Tibial artery (tissue), 4 donors: Measurements from ENCODE around the gene DNAJC13.
"Not testable (repeated sequence)": the region's sequence is repeated elsewhere in the genome, so short reads cannot be mapped to it uniquely, and the experiment has no call there.

Source experiments
- DNase-seq, 2 donors: peaks; one replicate each; pipeline ENCODE4 v3.0.0-alpha.2; 2019
- H3K27ac ChIP-seq, 2 donors: fragments of 200-600 bp; sonication (generic) in 1 of 2; 1 replicate in 1 of 2; 2 replicates in 1 of 2; pipeline ENCODE4 v1.5.1; 2018 to 2019; ENCODE audit warnings: mild to moderate bottlenecking in 1 of 2
- H3K27me3 ChIP-seq, 2 donors: fragments of 200-600 bp; sonication (generic) in 1 of 2; one replicate each; pipeline versions ENCODE4 v1.5.1 to v1.6.0; 2016 to 2019
- H3K36me3 ChIP-seq, 3 donors: fragments of 200-600 bp; sonication (generic) in 2 of 3; one replicate each; pipeline ENCODE4 v1.5.1; 2016 to 2019; ENCODE audit warnings: mild to moderate bottlenecking in 2 of 3
- H3K4me1 ChIP-seq, 4 donors: fragments of 200-600 bp; sonication (generic) in 2 of 4; 1 replicate in 3 of 4; 2 replicates in 1 of 4; pipeline ENCODE4 v1.5.1; 2016 to 2019
- H3K4me3 ChIP-seq, 2 donors: fragments of 200-600 bp; sonication (generic) in 1 of 2; 1 replicate in 1 of 2; 2 replicates in 1 of 2; pipeline ENCODE4 v1.5.1; 2018 to 2019; ENCODE audit warnings: mild to moderate bottlenecking in 2 of 2
- H3K9me3 ChIP-seq, 3 donors: fragments of 200-600 bp; sonication (generic) in 1 of 3; one replicate each; pipeline ENCODE4 v1.5.1; 2016 to 2019
- CTCF ChIP-seq, 2 experiments: fragments of 200-600 bp in 1 of 2; fragments of 450-650 bp in 1 of 2; IDR thresholded peaks; one replicate each; pipeline ENCODE4 v1.5.1; 2017 to 2019; ENCODE audit warnings: antibody characterized with exemption in 2 of 2, mild to moderate bottlenecking in 1 of 2, moderate library complexity in 1 of 2
- intact Hi-C: fragments of 100-400 bp; cut with DNase I; formaldehyde crosslinking; loops from one replicate; pipeline ENCODE4 v1.15.0; 2023; ENCODE audit warnings: low total_unique reads

The DNAJC13 gene

GRCh38 chr3:132386259-132386658 is 31.0 kb upstream of the DNAJC13 start:
- TF ChIP-seq CTCF (IDR thresholded peaks at IDR 0.05), result no peak
- H3K36me3 ChIP-seq, result no peaks in the 10 kb centered on the region
- no peak overlapping the region for H3K27ac ChIP-seq
- intact Hi-C loops, result no loop called here
- H3K4me3 ChIP-seq, result no peak overlapping the region
- H3K27me3 ChIP-seq, result peaks cover 0 to 8% of the 10 kb centered on the region in 2 donors
- H3K9me3 ChIP-seq, result no peaks in the 10 kb centered on the region
- no peaks in the 10 kb centered on the region for H3K4me1 ChIP-seq
- no peak for DNase-seq

- H3K27ac ChIP-seq, H3K27me3 ChIP-seq, DNase-seq, H3K36me3 ChIP-seq, H3K4me1 ChIP-seq, intact Hi-C loops, H3K9me3 ChIP-seq, H3K4me3 ChIP-seq: not testable (repeated sequence)
Observed at GRCh38 chr3:132392675-132393074, 24.6 kb upstream of the DNAJC13 start.

GRCh38 chr3:132394320-132394719 is 23.0 kb upstream of the DNAJC13 start:
- Histone ChIP-seq H3K4me3 (no peak overlapping the region), H3K36me3 (no peaks in the 10 kb centered on the region), H3K9me3 (no peaks in the 10 kb centered on the region), H3K27ac (no peak overlapping the region), H3K4me1 (no peaks in the 10 kb centered on the region), H3K27me3 (no peaks in the 10 kb centered on the region)
- no peak for TF ChIP-seq CTCF (IDR thresholded peaks at IDR 0.05)
- intact Hi-C loops, result no loop called here
- no peak for DNase-seq

GRCh38 chr3:132395126-132395525 is 22.2 kb upstream of the DNAJC13 start:
- Histone ChIP-seq H3K27me3 (no peaks in the 10 kb centered on the region), H3K9me3 (no peaks in the 10 kb centered on the region), H3K4me1 (no peaks in the 10 kb centered on the region), H3K4me3 (no peak overlapping the region), H3K36me3 (no peaks in the 10 kb centered on the region), H3K27ac (no peak overlapping the region)
- no peak for DNase-seq
- TF ChIP-seq CTCF (IDR thresholded peaks at IDR 0.05), result no peak
- intact Hi-C loops, result no loop called here

GRCh38 chr3:132396255-132396654 is 21.0 kb upstream of the DNAJC13 start:
- no peaks in the 10 kb centered on the region for H3K4me1 ChIP-seq
- H3K9me3 ChIP-seq, result no peaks in the 10 kb centered on the region
- no peak for DNase-seq
- H3K4me3 ChIP-seq, result no peak overlapping the region
- H3K36me3 ChIP-seq, result no peaks in the 10 kb centered on the region
- TF ChIP-seq CTCF (IDR thresholded peaks at IDR 0.05), result no peak
- peaks cover 0 to 3% of the 10 kb centered on the region in 2 donors for H3K27me3 ChIP-seq
- H3K27ac ChIP-seq, result no peak overlapping the region
- intact Hi-C loops, result no loop called here

GRCh38 chr3:132396776-132397175 is 20.5 kb upstream of the DNAJC13 start:
- H3K27ac ChIP-seq, intact Hi-C loops, H3K4me1 ChIP-seq, H3K4me3 ChIP-seq, DNase-seq, H3K36me3 ChIP-seq, H3K9me3 ChIP-seq, H3K27me3 ChIP-seq: not testable (repeated sequence)
